Keratinocyte (primary cell): Measurements from ENCODE around the gene APBB2. TPM values are rescaled to one million over a fixed set of nuclear protein-coding genes. Genes with fewer than 3 reads are reported as not detected.

Experiments
- DNase-seq: peaks from one replicate; pipeline ENCODE4 v3.0.0-alpha.2; 2011; ENCODE audit warnings: low read depth, missing footprints, low spot score
- FAIRE-seq: peaks from 2 replicates; lab custom pipeline; 2011; peaks lifted over from hg19 to GRCh38; lab: Jason Lieb, UNC
- H2AFZ ChIP-seq: 2 replicates; pipeline ENCODE4 v1.6.0; 2012; ENCODE audit warnings: low read length, control low read depth, inconsistent platforms; ENCODE audit not compliant: control insufficient read depth
- H3K27ac ChIP-seq: 2 replicates; pipeline ENCODE4 v1.5.1; 2011; ENCODE audit warnings: low read length; ENCODE audit not compliant: control insufficient read depth, insufficient read depth
- H3K27me3 ChIP-seq: 3 replicates; pipeline ENCODE4 v1.6.0; 2011; ENCODE audit warnings: low read length; ENCODE audit not compliant: control insufficient read depth, insufficient read depth; ENCODE audit errors: extremely low read depth
- H3K36me3 ChIP-seq, 2 experiments: 2 replicates in 1 of 2; 3 replicates in 1 of 2; pipeline ENCODE4 v1.5.1; 2011; ENCODE audit warnings: low read length in 2 of 2, mild to moderate bottlenecking in 1 of 2; ENCODE audit not compliant: control insufficient read depth in 2 of 2, insufficient read depth in 2 of 2; ENCODE audit errors: extremely low read depth in 1 of 2
- H3K4me1 ChIP-seq: 3 replicates; pipeline ENCODE4 v1.5.1; 2011; ENCODE audit warnings: low read length; ENCODE audit not compliant: control insufficient read depth, insufficient read depth; ENCODE audit errors: extremely low read depth
- H3K4me2 ChIP-seq: 3 replicates; pipeline ENCODE4 v1.6.0; 2011; ENCODE audit warnings: low read depth, low read length; ENCODE audit not compliant: control insufficient read depth, insufficient read depth; ENCODE audit errors: extremely low read depth
- H3K4me3 ChIP-seq, 3 experiments: fragments of 200-600 bp in 1 of 3; sonication (generic) in 1 of 3; 2 replicates in 2 of 3; 3 replicates in 1 of 3; pipeline ENCODE4 v1.5.1; 2011 to 2016; ENCODE audit warnings: low read length in 3 of 3, mild to moderate bottlenecking in 3 of 3, control low read depth in 2 of 3, inconsistent platforms in 1 of 3, low read depth in 1 of 3, mixed read lengths in 1 of 3, mixed run types in 1 of 3, moderate library complexity in 1 of 3; ENCODE audit not compliant: control insufficient read depth in 2 of 3, insufficient read depth in 2 of 3; ENCODE audit errors: extremely low read depth in 1 of 3
- H3K79me2 ChIP-seq: 2 replicates; pipeline ENCODE4 v1.6.0; 2012; ENCODE audit warnings: low read length; ENCODE audit not compliant: control insufficient read depth, insufficient read depth
- H3K9ac ChIP-seq: 3 replicates; pipeline ENCODE4 v1.6.0; 2011; ENCODE audit warnings: low read length; ENCODE audit not compliant: control insufficient read depth, insufficient read depth; ENCODE audit errors: extremely low read depth
- H3K9me1 ChIP-seq: 3 replicates; pipeline ENCODE4 v1.6.0; 2011; ENCODE audit warnings: low read length; ENCODE audit not compliant: control insufficient read depth, insufficient read depth; ENCODE audit errors: extremely low read depth
- H3K9me3 ChIP-seq: 2 replicates; pipeline ENCODE4 v1.5.1; 2012; ENCODE audit warnings: low read depth, low read length; ENCODE audit not compliant: control insufficient read depth
- H4K20me1 ChIP-seq: 3 replicates; pipeline ENCODE4 v1.6.0; 2011; ENCODE audit warnings: low read length; ENCODE audit not compliant: control insufficient read depth, insufficient read depth; ENCODE audit errors: extremely low read depth
- EZH2 ChIP-seq: IDR thresholded peaks from one replicate; pipeline ENCODE4 v1.6.1; 2012; ENCODE audit warnings: inconsistent platforms, mild to moderate bottlenecking, low read length, moderate library complexity
- dilution Hi-C: fragments of 300-500 bp; cut with MboI; formaldehyde crosslinking; loops from one replicate; pipeline ENCODE4 v1.7.0; 2020; ENCODE audit warnings: low sequenced_read_pairs; ENCODE audit not compliant: extremely low pct_ligation_motif_present
- polyA plus RNA-seq, 5 experiments: library from polyadenylated mRNA; depleted of rRNA in 3 of 5; stranded (reverse) in 3 of 5; stranded (forward) in 1 of 5; unstranded in 1 of 5; fragments of >200 nt; gene quantifications; 1 replicate in 1 of 5; 2 replicates in 3 of 5; 3 replicates in 1 of 5; pipeline versions ENCODE4 v1.2.1 to v1.2.3, GENCODE V29; 2011 to 2012; ENCODE audit warnings: missing spikeins in 2 of 5, low read depth in 1 of 5, low replicate concordance in 1 of 5
- TF ChIP-seq, protein P1 (sequence below), 3 experiments: IDR thresholded peaks in 1 of 3; conservative IDR thresholded peaks in 1 of 3; optimal IDR thresholded peaks in 1 of 3; 2 replicates in 2 of 3; 3 replicates in 1 of 3; pipeline versions ENCODE3 to v1.5.1; 2011; ENCODE audit warnings: low read length in 3 of 3, mild to moderate bottlenecking in 3 of 3, moderate library complexity in 2 of 3, control low read depth in 1 of 3, inconsistent platforms in 1 of 3; ENCODE audit not compliant: insufficient read depth in 2 of 3; ENCODE audit errors: extremely low read depth in 1 of 3

Gene APBB2
- polyA plus RNA-seq, 1 donor (not counting 4 experiments of a cell fraction or from before 2014, with no cell fraction given): 57.3 TPM

DNA sequence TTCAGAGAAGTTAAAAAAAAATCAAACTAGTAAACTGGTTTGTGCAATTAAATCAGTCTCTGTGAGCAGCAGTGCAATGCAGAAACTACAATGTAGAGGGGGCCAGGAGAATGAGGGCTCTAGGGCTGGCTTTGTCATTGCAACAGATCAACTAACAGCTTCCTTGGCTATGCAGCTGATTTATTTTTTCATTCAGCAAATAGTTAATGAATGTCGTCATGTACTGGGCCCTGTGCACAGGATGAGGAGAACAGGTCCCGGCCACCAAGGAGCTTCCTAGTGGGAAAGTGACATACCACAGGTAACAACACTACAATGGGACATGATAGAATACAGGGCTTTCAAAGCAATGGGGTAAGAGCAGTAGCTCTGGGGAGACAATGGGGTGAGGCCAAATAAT is 274.5 kb downstream of the APBB2 start:
- Histone ChIP-seq H3K9ac (no peak overlapping the region), H3K36me3 (peaks cover 16 to 19% of the 10 kb centered on the region in 2 experiments), H2AFZ (no peak overlapping the region), H3K27ac (no peak overlapping the region), H3K4me3 (no peak overlapping the region), H3K4me2 (no peak overlapping the region), H3K79me2 (no peaks in the 10 kb centered on the region), H3K4me1 (no peaks in the 10 kb centered on the region), H3K27me3 (no peaks in the 10 kb centered on the region), H3K9me3 (no peaks in the 10 kb centered on the region), H3K9me1 (no peaks in the 10 kb centered on the region), H4K20me1 (peaks cover 3% of the 10 kb centered on the region)
- FAIRE-seq: no peak
- DNase-seq: no peak
- TF ChIP-seq EZH2: no peak
- TF ChIP-seq, protein P1, sequence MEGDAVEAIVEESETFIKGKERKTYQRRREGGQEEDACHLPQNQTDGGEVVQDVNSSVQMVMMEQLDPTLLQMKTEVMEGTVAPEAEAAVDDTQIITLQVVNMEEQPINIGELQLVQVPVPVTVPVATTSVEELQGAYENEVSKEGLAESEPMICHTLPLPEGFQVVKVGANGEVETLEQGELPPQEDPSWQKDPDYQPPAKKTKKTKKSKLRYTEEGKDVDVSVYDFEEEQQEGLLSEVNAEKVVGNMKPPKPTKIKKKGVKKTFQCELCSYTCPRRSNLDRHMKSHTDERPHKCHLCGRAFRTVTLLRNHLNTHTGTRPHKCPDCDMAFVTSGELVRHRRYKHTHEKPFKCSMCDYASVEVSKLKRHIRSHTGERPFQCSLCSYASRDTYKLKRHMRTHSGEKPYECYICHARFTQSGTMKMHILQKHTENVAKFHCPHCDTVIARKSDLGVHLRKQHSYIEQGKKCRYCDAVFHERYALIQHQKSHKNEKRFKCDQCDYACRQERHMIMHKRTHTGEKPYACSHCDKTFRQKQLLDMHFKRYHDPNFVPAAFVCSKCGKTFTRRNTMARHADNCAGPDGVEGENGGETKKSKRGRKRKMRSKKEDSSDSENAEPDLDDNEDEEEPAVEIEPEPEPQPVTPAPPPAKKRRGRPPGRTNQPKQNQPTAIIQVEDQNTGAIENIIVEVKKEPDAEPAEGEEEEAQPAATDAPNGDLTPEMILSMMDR (optimal IDR thresholded peaks at IDR 0.05 in 1 of 3, IDR thresholded peaks at IDR 0.05 in 1 of 3, conservative IDR thresholded peaks at IDR 0.05 in 1 of 3; ENCODE audit: extremely low read depth in 1 of 3, insufficient read depth in 2 of 3, low read length in 3 of 3): no peak
- dilution Hi-C loops: no loop called here

DNA sequence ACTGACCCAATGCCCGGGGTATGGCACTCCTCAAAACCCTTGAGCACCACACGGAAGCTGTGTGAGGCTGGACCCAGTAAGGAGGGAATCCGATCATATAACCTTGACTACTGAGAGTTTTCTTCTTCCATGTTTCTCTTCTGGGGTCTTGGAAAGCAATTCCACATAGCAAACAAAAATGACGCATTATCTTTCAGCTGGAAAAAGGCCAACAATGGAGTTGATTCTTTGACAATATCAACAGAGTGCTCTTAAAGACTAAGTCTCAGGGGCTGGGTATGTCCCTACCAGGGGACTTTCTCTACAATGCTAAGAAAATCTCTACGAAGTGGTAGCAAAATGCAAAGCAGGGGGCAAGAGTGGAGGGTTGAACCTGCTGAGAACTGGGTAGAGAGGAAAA is 276.0 kb downstream of the APBB2 start:
- Histone ChIP-seq H3K4me3 (no peak overlapping the region), H3K79me2 (no peaks in the 10 kb centered on the region), H3K36me3 (peaks cover 19 to 21% of the 10 kb centered on the region in 2 experiments), H3K27me3 (no peaks in the 10 kb centered on the region), H3K4me1 (no peaks in the 10 kb centered on the region), H2AFZ (no peak overlapping the region), H3K4me2 (no peak overlapping the region), H3K9me3 (no peaks in the 10 kb centered on the region), H4K20me1 (peaks cover 3% of the 10 kb centered on the region), H3K9ac (no peak overlapping the region), H3K27ac (no peak overlapping the region), H3K9me1 (no peaks in the 10 kb centered on the region)
- FAIRE-seq: no peak
- dilution Hi-C loops: no loop called here
- no peak for DNase-seq
- TF ChIP-seq, protein P1 (optimal IDR thresholded peaks at IDR 0.05 in 1 of 3, IDR thresholded peaks at IDR 0.05 in 1 of 3, conservative IDR thresholded peaks at IDR 0.05 in 1 of 3; ENCODE audit: extremely low read depth in 1 of 3, insufficient read depth in 2 of 3, low read length in 3 of 3): no peak
- TF ChIP-seq EZH2: no peak
